Stimulated activated naive CD8-positive, alpha-beta T cell treated with anti-CD3 and anti-CD28 coated beads, Interleukin-15, Interleukin-2, amounts not matched to agents 100 U/mL and 50 U/mL, for 24 hours (primary cell): ENCODE data around the gene WDR6.

Experiments
- ATAC-seq: fragments of 150-1000 bp; cut with Tn5 transposase; one replicate; pipeline ENCODE4 v1.10.0; 2021
- DNase-seq: peaks from one replicate; pipeline ENCODE4 v3.0.0; 2021

Gene WDR6

GRCh38 chr3:49015765-49016164 lies 8.6 kb downstream of the WDR6 start:
- no peak for ATAC-seq
- no peak for DNase-seq

- ATAC-seq (no peak), DNase-seq (no peak)
These were observed 9.4 kb downstream of the WDR6 start for GRCh38 chr3:49016414-49017228.

- no peak for DNase-seq
- no peak for ATAC-seq
These were observed 10.2 kb downstream of the WDR6 start for GRCh38 chr3:49017229-49017970.

- DNase-seq (peak; percentile 72), ATAC-seq (peak; percentile 10)
These were observed 10.9 kb downstream of the WDR6 start, which contains the start of gene DALRD3 for GRCh38 chr3:49017971-49018706. DALRD3 (minus strand) TSS chr3:49018580; CDS start chr3:49018564, 16 bp downstream.

- ATAC-seq (no peak), DNase-seq (no peak)
These were observed 11.5 kb downstream of the WDR6 start for GRCh38 chr3:49018707-49019006.

- ATAC-seq (no peak), DNase-seq (no peak)
These were observed 12.7 kb downstream of the WDR6 start for GRCh38 chr3:49019941-49020329.

GRCh38 chr3:49020330-49021212 lies 13.4 kb downstream of the WDR6 start:
- no peak for ATAC-seq
- DNase-seq = peak; percentile 59

- ATAC-seq = peak; percentile 66
- peak; percentile 100 for DNase-seq
These were observed 14.1 kb downstream of the WDR6 start for GRCh38 chr3:49021213-49021812.

- DNase-seq (peak; percentile 96), ATAC-seq (peak; percentile 81)
These were observed 14.9 kb downstream of the WDR6 start, which contains the start of gene NDUFAF3 for GRCh38 chr3:49021813-49022687. NDUFAF3 (plus strand) TSS chr3:49022121; CDS start chr3:49022145, 24 bp downstream.

- DNase-seq = peak; percentile 39
- ATAC-seq = no peak
These were observed 15.5 kb downstream of the WDR6 start for GRCh38 chr3:49022688-49023171.

GRCh38 chr3:49023775-49024174 lies 16.6 kb downstream of the WDR6 start:
- no peak for DNase-seq
- no peak for ATAC-seq

GRCh38 chr3:49024449-49024848 lies 17.3 kb downstream of the WDR6 start:
- ATAC-seq (no peak), DNase-seq (no peak)

GRCh38 chr3:49025005-49025792 lies 18.0 kb downstream of the WDR6 start:
- no peak for ATAC-seq
- DNase-seq = no peak

- DNase-seq (no peak), ATAC-seq (no peak)
These were observed 18.8 kb downstream of the WDR6 start for GRCh38 chr3:49025793-49026520.

GRCh38 chr3:49026536-49026935 lies 19.3 kb downstream of the WDR6 start:
- ATAC-seq = no peak
- DNase-seq = no peak

GRCh38 chr3:49027634-49028033 lies 20.4 kb downstream of the WDR6 start:
- ATAC-seq (no peak), DNase-seq (no peak)

GRCh38 chr3:49028298-49028672 lies 21.1 kb downstream of the WDR6 start:
- no peak for ATAC-seq

GRCh38 chr3:49028673-49029562 lies 21.7 kb downstream of the WDR6 start, which contains the start of gene IMPDH2:
IMPDH2 (minus strand) TSS chr3:49029398; CDS start chr3:49029350, 48 bp downstream.
- peak; percentile 95 for DNase-seq
- ATAC-seq = peak; percentile 93

More at GRCh38 chr3:49028298-49028672, 21.1 kb downstream of the WDR6 start:
- DNase-seq = no peak
